OCI-LY7 (cell line): ENCODE measurements around the gene RPH3AL. TPM values are rescaled to one million over a fixed set of nuclear protein-coding genes. Genes with fewer than 3 reads are reported as not detected.

Experiments used
- BruUV-seq: library from RNA; stranded (reverse); fragments of 400-500 nt; replicated peaks from 2 replicates; lab custom pipeline; 2021; lab: Mats Ljungman, UMichigan
- CTCF ChIA-PET: fragments of 300-600 bp; sonication (Branson Sonifier 250); formaldehyde crosslinking; loops from one replicate; lab custom pipeline; 2022; ENCODE audit warnings: antibody characterized with exemption; ENCODE audit not compliant: unreplicated experiment; lab: Charles Lee
- POLR2A ChIA-PET: fragments of 300-600 bp; sonication (Branson Sonifier 250); formaldehyde crosslinking; loops from one replicate; lab custom pipeline; 2022; ENCODE audit warnings: antibody characterized with exemption; lab: Charles Lee
- DNase-seq: peaks from one replicate; pipeline ENCODE4 v3.0.0-alpha.2; 2015; ENCODE audit warnings: low spot score
- H2AFZ ChIP-seq: fragments of 200-600 bp; sonication (generic), shearing (Covaris generic); 2 replicates; pipeline ENCODE4 v1.6.1; 2014; ENCODE audit warnings: mild to moderate bottlenecking, antibody characterized with exemption, low read length, moderate library complexity
- H3K27ac ChIP-seq: fragments of 200-600 bp; sonication (generic); 2 replicates; pipeline ENCODE4 v1.5.1; 2014; ENCODE audit warnings: mixed run types, low read depth, mild to moderate bottlenecking, moderate library complexity, low read length, inconsistent platforms; ENCODE audit not compliant: poor library complexity, severe bottlenecking
- H3K36me3 ChIP-seq: fragments of 200-600 bp; sonication (generic); 2 replicates; pipeline ENCODE4 v1.6.1; 2014; ENCODE audit warnings: mild to moderate bottlenecking, antibody characterized with exemption, low read length, moderate library complexity, mixed read lengths; ENCODE audit not compliant: insufficient read depth
- H3K4me1 ChIP-seq: fragments of 200-600 bp; sonication (generic); 2 replicates; pipeline ENCODE4 v1.5.1; 2014; ENCODE audit warnings: mild to moderate bottlenecking, low read length; ENCODE audit not compliant: insufficient read depth, poor library complexity, severe bottlenecking
- H3K4me2 ChIP-seq: fragments of 200-600 bp; sonication (generic); 2 replicates; pipeline ENCODE4 v1.6.1; 2014; ENCODE audit warnings: mild to moderate bottlenecking, low read length
- H3K4me3 ChIP-seq: fragments of 200-600 bp; sonication (generic); 2 replicates; pipeline ENCODE4 v1.5.1; 2014; ENCODE audit warnings: mild to moderate bottlenecking, low read depth, low read length; ENCODE audit not compliant: poor library complexity, severe bottlenecking
- H3K79me2 ChIP-seq: fragments of 200-600 bp; sonication (generic); 2 replicates; pipeline ENCODE4 v1.6.1; 2016; ENCODE audit warnings: low read depth, mild to moderate bottlenecking, low read length, moderate library complexity, mixed read lengths; ENCODE audit not compliant: insufficient read depth
- H3K9me2 ChIP-seq: fragments of 200-600 bp; sonication (generic); 2 replicates; pipeline ENCODE4 v1.6.1; 2016; ENCODE audit warnings: mild to moderate bottlenecking, low read length, mixed read lengths; ENCODE audit not compliant: insufficient read depth
- H3K9me3 ChIP-seq: fragments of 200-600 bp; sonication (generic); 2 replicates; pipeline ENCODE4 v1.6.1; 2014; ENCODE audit warnings: mild to moderate bottlenecking, mixed run types, low read length, mixed read lengths
- H4K20me1 ChIP-seq: fragments of 200-600 bp; sonication (generic); 2 replicates; pipeline ENCODE4 v1.6.1; 2014; ENCODE audit warnings: mild to moderate bottlenecking, antibody characterized with exemption, low read length, moderate library complexity, mixed read lengths; ENCODE audit not compliant: insufficient read depth
- CTCF ChIP-seq: fragments of 200-600 bp; sonication (generic); conservative IDR thresholded peaks from 2 replicates; pipeline ENCODE4 v1.5.1; 2014; ENCODE audit warnings: mild to moderate bottlenecking, antibody characterized with exemption, low read length, moderate library complexity, mixed read lengths
- EZH2phosphoT487 ChIP-seq: fragments of 200-600 bp; sonication (generic); IDR thresholded peaks from 2 replicates; pipeline ENCODE4 v1.6.1; 2018; ENCODE audit warnings: low read depth, borderline replicate concordance, mild to moderate bottlenecking, mixed run types, antibody characterized with exemption, low read length, moderate library complexity, mixed read lengths
- intact Hi-C: fragments of 100-400 bp; cut with micrococcal nuclease; formaldehyde crosslinking; loops from one replicate; pipeline ENCODE4 v1.10.0; 2022; ENCODE audit not compliant: unreplicated experiment
- total RNA-seq, 2 experiments: library from RNA; depleted of rRNA in 1 of 2; stranded (reverse); fragments of >200 nt in 1 of 2; shearing (Covaris generic) in 1 of 2; gene quantifications; 2 replicates each; pipeline ENCODE4 v1.2.3, GENCODE V29; 2014 to 2022

The RPH3AL gene
- total RNA-seq, 2 experiments from 2014 or later = 1.0 to 2.2 TPM

- no peak overlapping the region for H3K4me3 ChIP-seq
Observed at GRCh38 chr17:177762-178161, 174.8 kb downstream of the RPH3AL start.

GRCh38 chr17:177155-177554 is 175.5 kb downstream of the RPH3AL start:
- no peak overlapping the region for H3K27ac ChIP-seq
- DNase-seq = no peak
- H3K4me3 ChIP-seq = no peak overlapping the region
- BruUV-seq = no TSS peak
- H3K4me2 ChIP-seq = no peak overlapping the region
- H4K20me1 ChIP-seq = no peaks in the 10 kb centered on the region
- POLR2A ChIA-PET = interaction anchor here (0.7 kb wide), 1 partner anchor 61 kb away, joined by 4 read pairs; no protein-coding TSS in a partner anchor
- H3K9me3 ChIP-seq = no peaks in the 10 kb centered on the region
- intact Hi-C loops = no loop called here
- no peaks in the 10 kb centered on the region for H3K79me2 ChIP-seq
- CTCF ChIA-PET = no interaction called here
- TF ChIP-seq CTCF (no peak), EZH2phosphoT487 (no peak)
- H3K36me3 ChIP-seq = no peaks in the 10 kb centered on the region
- H3K4me1 ChIP-seq = peaks cover 7% of the 10 kb centered on the region
- no peaks in the 10 kb centered on the region for H3K9me2 ChIP-seq
- no peak overlapping the region for H2AFZ ChIP-seq

More at GRCh38 chr17:177762-178161, 174.8 kb downstream of the RPH3AL start:
- no peak overlapping the region for H2AFZ ChIP-seq
- BruUV-seq = no TSS peak
- H3K27ac ChIP-seq = no peak overlapping the region
- no peaks in the 10 kb centered on the region for H3K79me2 ChIP-seq
- no peak for DNase-seq
- no peaks in the 10 kb centered on the region for H3K9me2 ChIP-seq
- intact Hi-C loops = no loop called here
- CTCF ChIA-PET = no interaction called here
- POLR2A ChIA-PET = no interaction called here
- H3K9me3 ChIP-seq = no peaks in the 10 kb centered on the region
- TF ChIP-seq EZH2phosphoT487 (no peak), CTCF (no peak)
- no peaks in the 10 kb centered on the region for H3K36me3 ChIP-seq
- no peak overlapping the region for H3K4me2 ChIP-seq
- no peaks in the 10 kb centered on the region for H4K20me1 ChIP-seq
- peaks cover 7% of the 10 kb centered on the region for H3K4me1 ChIP-seq

GRCh38 chr17:173166-173911 is 179.3 kb downstream of the RPH3AL start:
- peaks cover 7% of the 10 kb centered on the region for H3K4me1 ChIP-seq
- intact Hi-C loops = no loop called here
- H3K27ac ChIP-seq = no peak overlapping the region
- H3K36me3 ChIP-seq = no peaks in the 10 kb centered on the region
- BruUV-seq = no TSS peak
- no peak overlapping the region for H2AFZ ChIP-seq
- no peaks in the 10 kb centered on the region for H3K9me3 ChIP-seq
- no peaks in the 10 kb centered on the region for H4K20me1 ChIP-seq
- no peaks in the 10 kb centered on the region for H3K79me2 ChIP-seq
- no peak overlapping the region for H3K4me2 ChIP-seq
- no peak overlapping the region for H3K4me3 ChIP-seq
- TF ChIP-seq CTCF = no peak
- TF ChIP-seq EZH2phosphoT487 = no peak
- no peaks in the 10 kb centered on the region for H3K9me2 ChIP-seq
- CTCF ChIA-PET = no interaction called here
- no peak for DNase-seq
- POLR2A ChIA-PET = no interaction called here
